Choroid plexus epithelial cell (primary cell): Measurements from ENCODE around the gene CHPF.

ENCODE experiments used
- DNase-seq: peaks from one replicate; pipeline ENCODE4 v3.0.0-alpha.2; 2010; ENCODE audit warnings: low read depth
- H3K4me3 ChIP-seq: 2 replicates; pipeline ENCODE4 v1.5.1; 2011; ENCODE audit warnings: low read depth, mild to moderate bottlenecking, control low read depth, low read length, moderate library complexity
- CTCF ChIP-seq: conservative IDR thresholded peaks from 2 replicates; pipeline ENCODE4 v1.5.1; 2011; ENCODE audit warnings: low read depth, mild to moderate bottlenecking, control low read depth, inconsistent platforms, low read length, moderate library complexity

The CHPF gene

GRCh38 chr2:219515874-219516629 is 27.6 kb downstream of the CHPF start:
- H3K4me3 ChIP-seq: no peak overlapping the region
- no peak for DNase-seq
- no peak for TF ChIP-seq CTCF

DNA sequence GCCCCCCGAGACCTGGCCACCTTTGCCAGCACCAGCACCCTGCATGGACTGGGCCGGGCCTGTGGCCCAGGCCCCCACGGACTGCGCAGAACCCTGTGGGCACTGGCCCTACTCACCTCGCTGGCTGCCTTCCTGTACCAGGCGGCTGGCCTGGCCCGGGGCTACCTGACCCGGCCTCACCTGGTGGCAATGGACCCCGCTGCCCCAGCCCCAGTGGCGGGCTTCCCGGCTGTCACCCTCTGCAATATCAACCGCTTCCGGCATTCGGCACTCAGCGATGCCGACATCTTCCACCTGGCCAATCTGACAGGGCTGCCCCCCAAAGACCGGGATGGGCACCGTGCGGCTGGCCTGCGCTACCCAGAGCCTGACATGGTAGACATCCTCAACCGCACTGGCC is 28.8 kb downstream of the CHPF start:
- no peak for DNase-seq
- no peak overlapping the region for H3K4me3 ChIP-seq
- TF ChIP-seq CTCF: no peak

DNA sequence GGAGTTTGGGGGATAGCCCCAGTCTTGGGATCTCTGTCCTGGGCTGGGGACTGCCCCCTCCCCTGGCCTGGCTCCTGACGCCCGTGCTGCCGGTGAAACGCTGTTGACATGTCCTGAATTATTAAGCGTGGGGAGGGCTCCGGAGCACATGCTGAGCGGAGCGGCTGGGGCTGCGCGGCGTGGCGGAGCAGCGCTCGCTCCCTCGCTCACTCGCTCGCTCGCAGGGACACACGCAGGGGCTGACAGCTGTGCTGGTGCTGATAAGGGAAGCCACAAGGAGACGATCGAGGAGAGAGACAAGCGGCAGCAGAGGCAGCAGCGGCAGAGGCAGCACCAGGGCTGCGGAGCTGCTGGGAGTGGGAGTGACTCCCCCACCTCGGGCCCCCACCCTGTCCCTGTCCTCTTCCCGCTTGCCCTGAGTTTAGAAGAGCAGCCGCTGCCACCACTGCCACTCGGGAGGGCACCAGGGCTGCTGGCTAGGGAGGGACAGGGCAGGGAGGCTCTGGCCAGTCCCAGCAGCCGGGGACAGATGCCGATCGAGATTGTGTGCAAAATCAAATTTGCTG is 29.3 kb downstream of the CHPF start, which contains the start of gene ASIC4:
Gene ASIC4 (plus strand): TSS at position 287 of the 566 bp plus-strand sequence. CDS start 243 bp downstream, at position 530.
- no peak for TF ChIP-seq CTCF
- H3K4me3 ChIP-seq: no peak within 1 kb of the TSS
- DNase-seq: no peak

GRCh38 chr2:219513787-219514186 is 29.8 kb downstream of the CHPF start:
- no peak overlapping the region for H3K4me3 ChIP-seq
- no peak for TF ChIP-seq CTCF
- no peak for DNase-seq

DNA sequence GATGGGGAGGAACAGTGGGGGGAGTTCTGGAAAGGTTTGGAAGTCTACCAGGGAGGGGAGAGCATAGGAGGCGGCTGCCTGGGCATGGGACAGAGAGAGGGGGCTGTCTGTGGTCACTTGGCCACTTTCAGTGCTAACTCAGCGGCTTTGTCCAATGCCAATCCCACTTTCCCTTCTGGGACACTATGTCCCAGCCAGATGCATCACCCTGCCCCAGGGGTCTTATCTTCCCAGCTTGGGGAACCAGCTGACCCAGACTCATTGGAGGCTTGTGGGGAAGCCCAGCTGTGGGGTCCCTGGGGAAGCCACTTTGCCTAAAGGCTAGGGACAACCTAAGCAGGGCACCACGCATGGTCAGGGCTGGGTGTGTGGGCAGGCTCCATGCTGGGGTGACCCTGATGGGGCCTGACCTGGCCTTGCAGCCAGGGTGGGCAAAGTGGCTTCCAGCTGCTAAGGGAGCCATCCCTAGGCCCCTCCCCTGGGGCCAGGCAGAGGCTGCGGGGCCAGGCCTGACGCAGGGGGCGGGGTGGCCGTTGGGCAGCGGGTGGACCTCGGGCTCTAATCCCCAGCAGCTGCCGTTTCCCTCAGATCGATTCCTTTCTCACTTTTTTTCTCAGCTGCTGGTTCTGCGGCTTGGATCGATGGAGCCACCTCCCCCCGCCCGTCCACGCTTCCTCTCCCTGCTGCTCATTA is 30.9 kb downstream of the CHPF start:
- H3K4me3 ChIP-seq: no peak overlapping the region
- no peak for TF ChIP-seq CTCF
- no peak for DNase-seq

DNA sequence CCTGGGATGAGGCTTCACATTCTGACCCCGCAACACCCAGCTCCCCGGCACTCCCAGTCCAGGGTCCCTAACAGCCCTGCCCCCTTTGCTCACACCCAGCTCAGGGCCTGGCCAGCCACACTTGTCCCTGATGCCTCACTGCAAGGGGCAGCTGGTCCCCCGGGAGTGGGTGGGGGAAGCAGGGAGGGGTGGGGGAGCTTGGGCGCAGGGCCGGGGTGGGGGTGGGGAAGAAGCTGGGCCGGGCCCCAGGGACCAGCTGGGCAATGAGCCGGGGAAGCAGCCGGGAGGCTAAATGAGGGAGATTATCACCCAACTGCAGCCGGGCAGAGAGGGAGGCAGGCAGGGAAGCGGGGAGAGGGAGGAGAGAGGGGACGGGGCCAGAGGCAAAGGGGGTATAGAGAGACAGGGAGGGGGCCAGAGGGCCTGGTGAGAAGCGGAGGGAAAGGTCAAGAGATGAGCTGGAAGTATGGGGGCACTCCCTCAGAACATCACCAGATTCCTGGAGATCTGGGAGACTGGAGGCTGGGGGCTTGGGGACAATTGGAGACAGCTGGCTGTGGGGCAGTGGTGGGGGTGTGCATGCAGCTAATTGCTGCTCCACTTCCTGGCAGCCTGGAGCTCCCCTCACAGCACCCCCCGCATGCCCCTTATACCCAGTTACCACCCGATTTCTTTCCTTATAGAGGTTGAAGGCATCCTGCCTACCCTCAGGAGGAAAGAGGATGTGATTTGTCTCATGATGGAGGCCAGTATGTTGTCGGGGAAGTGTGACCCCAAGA is 31.9 kb downstream of the CHPF start:
- TF ChIP-seq CTCF: no peak
- no peak for DNase-seq

More for the DNA sequence above, 31.9 kb downstream of the CHPF start:
- H3K4me3 ChIP-seq: no peak overlapping the region
